Transverse colon (tissue), 4 donors: Measurements from ENCODE around the gene ROPN1B. TPM values are rescaled to one million over a fixed set of nuclear protein-coding genes. Genes with fewer than 3 reads are reported as not detected.
"Not testable (repeated sequence)": the region's sequence is repeated elsewhere in the genome, so short reads cannot be mapped to it uniquely, and the experiment has no call there.

Experiments
- DNase-seq: peaks from one replicate; pipeline ENCODE4 v3.0.0-alpha.2; 2019
- H3K27ac ChIP-seq, 4 donors: fragments of 200-600 bp; sonication (generic); 2 replicates each; pipeline ENCODE4 v1.5.1; 2016 to 2018; ENCODE audit warnings: inconsistent platforms in 4 of 4
- H3K27me3 ChIP-seq: fragments of 200-600 bp; sonication (generic); 2 replicates; pipeline ENCODE4 v1.5.1; 2017; ENCODE audit warnings: inconsistent platforms
- H3K36me3 ChIP-seq, 4 donors: fragments of 200-600 bp; sonication (generic); 2 replicates each; pipeline ENCODE4 v1.5.1; 2017 to 2019; ENCODE audit warnings: inconsistent platforms in 4 of 4
- H3K4me1 ChIP-seq, 4 donors: fragments of 200-600 bp; sonication (generic); 2 replicates each; pipeline ENCODE4 v1.5.1; 2017 to 2020; ENCODE audit warnings: inconsistent platforms in 4 of 4
- H3K4me3 ChIP-seq, 4 donors: fragments of 200-600 bp; sonication (generic); 1 replicate in 1 of 4; 2 replicates in 3 of 4; pipeline versions ENCODE4 v1.5.1 to v1.6.1; 2017 to 2019; ENCODE audit warnings: inconsistent platforms in 4 of 4
- H3K9me3 ChIP-seq, 2 donors: fragments of 200-600 bp; sonication (generic); 2 replicates each; pipeline ENCODE4 v1.5.1; 2017 to 2019; ENCODE audit warnings: inconsistent platforms in 2 of 2
- EP300 ChIP-seq: sonication (generic); formaldehyde crosslinking; IDR thresholded peaks from one replicate; pipeline ENCODE4 v1.6.1; 2017; ENCODE audit warnings: antibody characterized with exemption, low read depth
- POLR2A ChIP-seq: fragments of 450-650 bp; IDR thresholded peaks from one replicate; pipeline ENCODE4 v1.6.1; 2016; ENCODE audit warnings: antibody characterized with exemption, mild to moderate bottlenecking, moderate library complexity
- POLR2AphosphoS5 ChIP-seq, 3 donors: sonication (generic); formaldehyde crosslinking; IDR thresholded peaks; one replicate each; pipeline ENCODE4 v1.6.1; 2016; ENCODE audit warnings: antibody characterized with exemption in 3 of 3
- WGBS, 2 donors: methylation state at CpG; one replicate each; pipeline ENCODE4 v1.1.5; 2018; ENCODE audit warnings: low coverage in 1 of 2; 5-methylcytosine and 5-hydroxymethylcytosine counted together
- in situ Hi-C, 4 donors: fragments of 200-750 bp; cut with MboI; loops; one replicate each; pipeline versions ENCODE4 v1.15.0 to v1.15.1; 2017; ENCODE audit warnings: low sequenced_read_pairs in 3 of 4, low pct_ligation_motif_present in 1 of 4, low pct_unique_long_range_greater_than_20kb in 1 of 4
- intact Hi-C: fragments of 100-400 bp; cut with DNase I; formaldehyde crosslinking; loops from one replicate; pipeline ENCODE4 v1.15.1; 2023; ENCODE audit warnings: low total_unique reads
- total RNA-seq, 4 donors: library from RNA; depleted of rRNA; stranded (reverse); fragments of >200 nt; gene quantifications; one replicate each; pipeline ENCODE4 v1.1.0, GENCODE V29; 2016
- TF ChIP-seq, protein P1 (sequence below), 5 experiments: fragments of 200-600 bp in 3 of 5; fragments of 450-650 bp in 2 of 5; sonication (generic) in 3 of 5; IDR thresholded peaks; 1 replicate in 2 of 5; 2 replicates in 3 of 5; pipeline ENCODE4 v1.5.1; 2016 to 2017; ENCODE audit warnings: antibody characterized with exemption in 5 of 5, inconsistent platforms in 3 of 5, mild to moderate bottlenecking in 2 of 5, moderate library complexity in 1 of 5

Gene ROPN1B
- total RNA-seq, 4 donors from 2014 or later = not detected

DNA sequence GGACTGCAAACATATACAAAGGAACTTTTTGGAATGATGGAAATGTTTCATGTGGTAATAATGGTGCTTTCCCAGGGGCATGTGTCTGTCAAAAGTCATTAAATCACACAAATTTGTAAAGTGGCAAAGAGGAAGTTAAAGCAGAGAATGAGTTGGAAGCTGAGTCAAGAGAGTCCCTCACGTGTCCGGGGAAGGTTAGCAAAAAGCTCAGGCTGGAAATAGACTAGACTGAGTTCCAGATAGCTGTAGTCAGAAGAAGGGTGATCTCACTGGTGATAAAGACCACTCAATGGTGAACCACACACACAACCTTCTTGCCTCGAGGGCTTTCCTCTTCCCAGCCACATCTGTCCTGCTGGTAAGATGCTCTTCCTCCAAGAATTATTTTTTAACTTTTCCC, 20.1 kb upstream of the ROPN1B start:
- H3K4me3 ChIP-seq, intact Hi-C loops, H3K9me3 ChIP-seq, H3K36me3 ChIP-seq, H3K27ac ChIP-seq, DNase-seq, H3K4me1 ChIP-seq, in situ Hi-C loops: not testable (repeated sequence)
- WGBS, 2 donors = 50 to 65% methylated on average over 2 to 3 of the region's 3 CpGs
- H3K27me3 ChIP-seq = peaks cover 24% of the 10 kb centered on the region

DNA sequence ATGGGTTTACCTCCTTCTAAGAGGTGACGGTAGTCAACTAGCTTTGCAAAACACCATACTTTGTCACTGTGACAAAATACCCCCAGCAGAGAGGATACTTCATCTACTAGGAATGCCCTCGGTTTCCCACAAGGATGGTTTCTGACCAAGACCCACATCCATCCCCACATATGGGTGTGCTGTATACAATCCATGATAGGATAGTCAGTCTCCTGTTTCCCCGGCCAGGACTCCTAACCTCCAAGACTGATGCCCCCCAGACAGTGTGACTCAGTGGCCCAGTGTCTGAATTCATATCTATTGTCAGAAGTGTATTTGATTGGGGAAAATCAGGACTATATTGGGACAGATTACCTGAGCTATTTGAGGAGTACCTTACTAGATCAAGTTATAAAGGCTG, 17.8 kb upstream of the ROPN1B start:
- H3K4me3 ChIP-seq, H3K27ac ChIP-seq, in situ Hi-C loops, H3K9me3 ChIP-seq, H3K4me1 ChIP-seq, intact Hi-C loops, H3K36me3 ChIP-seq, DNase-seq: not testable (repeated sequence)
- 91% methylated on average over 3 of the region's 3 CpGs; no CpG with 5 or more reads in 1 of the 2 donors for WGBS, 2 donors
- peaks cover 27% of the 10 kb centered on the region for H3K27me3 ChIP-seq

DNA sequence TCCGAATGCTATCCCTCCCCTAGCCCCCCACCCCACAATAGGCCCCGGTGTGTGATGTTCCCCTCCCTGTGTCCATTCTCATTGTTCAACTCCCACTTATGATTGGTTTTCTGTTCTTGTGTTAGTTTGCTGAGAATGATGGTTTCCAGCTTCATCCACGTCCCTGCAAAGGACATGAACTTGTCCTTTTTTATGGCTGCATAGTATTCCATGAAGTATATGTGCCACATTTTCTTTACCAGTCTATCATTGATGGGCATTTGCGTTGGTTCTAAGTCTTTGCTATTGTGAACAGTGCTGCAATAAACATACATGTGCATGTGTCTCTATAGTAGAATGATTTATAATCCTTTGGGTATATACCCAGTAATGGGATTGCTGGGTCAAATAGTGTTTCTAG, 12.0 kb upstream of the ROPN1B start:
- intact Hi-C loops, H3K9me3 ChIP-seq, DNase-seq, in situ Hi-C loops, H3K4me1 ChIP-seq, H3K4me3 ChIP-seq, H3K36me3 ChIP-seq, H3K27ac ChIP-seq: not testable (repeated sequence)
- peaks cover 48% of the 10 kb centered on the region for H3K27me3 ChIP-seq
- WGBS, 2 donors = 89 to 91% methylated on average over 3 to 4 of the region's 4 CpGs

DNA sequence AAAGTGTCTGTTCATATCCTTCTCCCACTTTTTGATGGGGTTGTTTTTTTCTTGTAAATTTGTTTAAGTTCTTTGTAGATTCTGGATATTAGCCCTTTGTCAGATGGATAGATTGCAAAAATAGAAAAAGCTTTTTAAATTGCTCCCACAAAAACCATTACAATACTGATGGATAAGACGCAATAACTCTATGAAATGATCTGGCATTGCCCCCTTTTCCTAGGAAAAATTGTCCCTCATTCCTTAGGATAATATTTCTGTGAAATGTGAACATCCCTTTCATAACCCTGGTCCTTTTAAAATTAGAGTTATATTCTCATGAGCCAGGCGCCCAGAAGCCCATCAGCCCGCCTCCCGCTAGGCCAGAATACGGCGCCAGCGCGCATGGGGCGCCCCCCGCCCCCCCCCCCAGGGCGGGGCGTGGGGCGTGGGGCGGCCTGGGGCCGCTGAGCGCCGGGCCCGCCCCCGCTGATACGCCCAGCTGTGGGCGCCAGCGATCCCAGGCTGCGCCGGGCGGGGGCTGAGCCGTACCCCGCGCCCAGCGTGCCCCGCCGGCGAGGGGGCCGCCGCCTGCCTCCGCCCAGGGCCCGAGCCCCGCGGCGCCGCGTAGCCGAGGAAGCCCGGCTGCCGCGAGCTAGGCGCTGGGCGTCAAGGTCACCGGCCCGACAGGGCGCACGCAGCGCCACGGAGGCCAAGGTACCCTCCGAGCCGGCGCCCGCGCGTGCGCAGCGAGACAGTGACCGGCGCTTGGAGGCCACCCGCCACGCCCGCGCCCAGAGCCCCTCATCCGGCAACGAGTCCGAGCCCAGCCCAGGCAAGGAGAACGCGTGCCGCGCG, 11.1 kb upstream of the ROPN1B start:
- TF ChIP-seq EP300 (no peak), POLR2A (no peak), POLR2AphosphoS5 (IDR thresholded peaks at IDR 0.05) (no peak)
- TF ChIP-seq, protein P1, sequence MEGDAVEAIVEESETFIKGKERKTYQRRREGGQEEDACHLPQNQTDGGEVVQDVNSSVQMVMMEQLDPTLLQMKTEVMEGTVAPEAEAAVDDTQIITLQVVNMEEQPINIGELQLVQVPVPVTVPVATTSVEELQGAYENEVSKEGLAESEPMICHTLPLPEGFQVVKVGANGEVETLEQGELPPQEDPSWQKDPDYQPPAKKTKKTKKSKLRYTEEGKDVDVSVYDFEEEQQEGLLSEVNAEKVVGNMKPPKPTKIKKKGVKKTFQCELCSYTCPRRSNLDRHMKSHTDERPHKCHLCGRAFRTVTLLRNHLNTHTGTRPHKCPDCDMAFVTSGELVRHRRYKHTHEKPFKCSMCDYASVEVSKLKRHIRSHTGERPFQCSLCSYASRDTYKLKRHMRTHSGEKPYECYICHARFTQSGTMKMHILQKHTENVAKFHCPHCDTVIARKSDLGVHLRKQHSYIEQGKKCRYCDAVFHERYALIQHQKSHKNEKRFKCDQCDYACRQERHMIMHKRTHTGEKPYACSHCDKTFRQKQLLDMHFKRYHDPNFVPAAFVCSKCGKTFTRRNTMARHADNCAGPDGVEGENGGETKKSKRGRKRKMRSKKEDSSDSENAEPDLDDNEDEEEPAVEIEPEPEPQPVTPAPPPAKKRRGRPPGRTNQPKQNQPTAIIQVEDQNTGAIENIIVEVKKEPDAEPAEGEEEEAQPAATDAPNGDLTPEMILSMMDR (IDR thresholded peaks at IDR 0.05) = no peak
- H3K27me3 ChIP-seq = peaks cover 48% of the 10 kb centered on the region
- H3K4me3 ChIP-seq = peak overlapping the region in 2 of 4 donors; percentile 9 to 23
- 18 to 44% methylated on average over 1 to 27 of the region's 75 CpGs for WGBS, 2 donors
- H3K4me1 ChIP-seq = no peaks in the 10 kb centered on the region
- H3K9me3 ChIP-seq = no peaks in the 10 kb centered on the region
- no peaks in the 10 kb centered on the region for H3K36me3 ChIP-seq
- in situ Hi-C loops = no loop called here
- intact Hi-C loops = no loop called here
- no peak overlapping the region for H3K27ac ChIP-seq
- no peak for DNase-seq

DNA sequence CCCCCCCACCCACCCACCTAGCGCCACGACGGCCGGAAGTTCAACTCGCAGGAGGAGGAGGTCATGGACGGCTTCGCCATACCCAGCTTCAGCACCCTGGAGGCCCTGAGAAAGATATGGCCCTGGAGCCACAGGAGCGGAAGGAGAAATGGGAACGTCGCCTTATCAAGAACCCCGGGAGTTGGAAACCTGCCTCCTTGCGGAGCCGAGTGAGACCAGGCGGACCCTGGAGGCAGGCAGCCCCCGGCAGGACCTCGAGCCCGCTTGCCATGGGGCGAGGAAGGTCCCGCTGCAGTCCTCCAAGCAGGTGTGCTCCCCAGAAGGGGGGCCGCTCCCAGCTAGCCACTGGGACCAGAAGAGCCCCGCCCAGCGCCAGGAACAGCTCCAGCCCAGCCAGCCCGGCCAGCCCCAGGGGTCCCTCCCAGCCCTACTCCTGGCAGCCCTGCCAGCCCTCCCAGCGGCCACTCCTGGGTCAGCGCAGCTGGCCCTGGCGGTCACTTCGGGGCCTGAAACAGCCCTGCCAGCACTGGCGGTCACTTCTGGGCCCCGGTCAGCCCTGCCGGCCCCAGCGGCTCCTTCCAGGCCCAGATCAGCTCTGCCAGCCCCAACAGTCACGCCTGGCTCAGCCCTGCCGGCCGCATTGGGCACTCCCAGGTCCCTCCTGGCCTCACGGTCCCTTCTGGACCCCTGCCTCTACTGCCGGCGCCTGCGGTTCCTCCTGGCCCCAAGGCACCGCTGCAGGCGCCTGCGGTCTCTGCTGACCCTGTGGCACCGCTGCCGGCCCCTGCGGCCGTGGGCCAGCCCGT, 10.3 kb upstream of the ROPN1B start:
- 93% methylated on average over 19 of the region's 46 CpGs; no CpG with 5 or more reads in 1 of the 2 donors for WGBS, 2 donors
- Histone ChIP-seq H3K27me3 (peaks cover 52% of the 10 kb centered on the region), H3K36me3 (no peaks in the 10 kb centered on the region), H3K27ac (no peak overlapping the region), H3K4me3 (peak overlapping the region in 1 of 4 donors; percentile 23), H3K9me3 (no peaks in the 10 kb centered on the region), H3K4me1 (no peaks in the 10 kb centered on the region)
- no peak for TF ChIP-seq POLR2AphosphoS5 (IDR thresholded peaks at IDR 0.05)
- TF ChIP-seq, protein P1 (IDR thresholded peaks at IDR 0.05) = no peak
- TF ChIP-seq EP300 = no peak
- TF ChIP-seq POLR2A = no peak
- no peak for DNase-seq
- in situ Hi-C loops (no loop called here), intact Hi-C loops (no loop called here)
